IMR-90 (cell line): ENCODE data around the gene ERC2. TPM values are rescaled to one million over a fixed set of nuclear protein-coding genes. Genes with fewer than 3 reads are reported as not detected.

Experiments
- ATAC-seq: fragments of 200-7000 bp; cut with Tn5 transposase; 2 replicates; pipeline ENCODE4 v1.9.1; 2020; ENCODE audit warnings: low read depth, mild to moderate bottlenecking, moderate library complexity
- BruUV-seq: library from RNA; stranded (reverse); fragments of 400-500 nt; replicated peaks from 2 replicates; lab custom pipeline; 2021; lab: Mats Ljungman, UMichigan
- CTCF ChIA-PET: fragments of 300-600 bp; formaldehyde crosslinking; extraction: SDS; loops from one replicate; lab custom pipeline; 2021; ENCODE audit warnings: antibody characterized with exemption; lab: Yijun Ruan, JAX
- POLR2A ChIA-PET: fragments of 300-600 bp; sonication (Branson Sonifier 250); formaldehyde crosslinking; loops from one replicate; lab custom pipeline; 2022; ENCODE audit warnings: antibody characterized with exemption; ENCODE audit not compliant: unreplicated experiment; lab: Charles Lee
- DNase-seq: peaks from one replicate; pipeline ENCODE4 v3.0.0; 2013
- H2AFZ ChIP-seq: replicated peaks from 2 replicates; pipeline ENCODE3; 2013; ENCODE audit warnings: low read length, mild to moderate bottlenecking; ENCODE audit not compliant: poor library complexity
- H2AK5ac ChIP-seq: 2 replicates; pipeline ENCODE4 v1.6.1; 2013; ENCODE audit warnings: low read depth, low read length, inconsistent platforms
- H2AK9ac ChIP-seq: replicated peaks from 2 replicates; pipeline ENCODE3; 2013; ENCODE audit warnings: mild to moderate bottlenecking, low read depth, low read length, moderate library complexity; ENCODE audit not compliant: poor library complexity
- H2BK120ac ChIP-seq: 2 replicates; pipeline ENCODE4 v1.6.1; 2013; ENCODE audit warnings: low read depth, low read length, inconsistent platforms
- H2BK15ac ChIP-seq: 3 replicates; pipeline ENCODE4 v1.6.1; 2013; ENCODE audit warnings: low read depth, low read length, inconsistent platforms
- H2BK20ac ChIP-seq: 2 replicates; pipeline ENCODE4 v1.6.1; 2013; ENCODE audit warnings: low read depth, mild to moderate bottlenecking, inconsistent platforms, low read length, moderate library complexity
- H2BK5ac ChIP-seq: 2 replicates; pipeline ENCODE4 v1.6.1; 2013; ENCODE audit warnings: mild to moderate bottlenecking, low read depth, low read length, inconsistent platforms; ENCODE audit not compliant: poor library complexity, severe bottlenecking
- H3K14ac ChIP-seq: replicated peaks from 2 replicates; pipeline ENCODE4 v1.6.1; 2013; ENCODE audit warnings: low read depth, low read length, inconsistent platforms
- H3K18ac ChIP-seq: 2 replicates; pipeline ENCODE4 v1.6.1; 2013; ENCODE audit warnings: low read depth, low read length, control low read depth
- H3K23ac ChIP-seq: 2 replicates; pipeline ENCODE4 v1.6.1; 2013; ENCODE audit warnings: low read depth, low read length, inconsistent platforms
- H3K27ac ChIP-seq: 2 replicates; pipeline ENCODE4 v1.5.1; 2013; ENCODE audit warnings: mild to moderate bottlenecking, control low read depth, low read length; ENCODE audit not compliant: insufficient read depth
- H3K27me3 ChIP-seq: 2 replicates; pipeline ENCODE4 v1.6.1; 2013; ENCODE audit warnings: low read length; ENCODE audit not compliant: control insufficient read depth, insufficient read depth
- H3K36me3 ChIP-seq: 2 replicates; pipeline ENCODE4 v1.6.1; 2013; ENCODE audit warnings: low read length, mixed read lengths; ENCODE audit not compliant: control insufficient read depth, insufficient read depth
- H3K4ac ChIP-seq: 2 replicates; pipeline ENCODE4 v1.6.1; 2013; ENCODE audit warnings: low read depth, low read length, inconsistent platforms
- H3K4me1 ChIP-seq: 2 replicates; pipeline ENCODE4 v1.6.1; 2013; ENCODE audit warnings: low read length, mixed read lengths; ENCODE audit not compliant: control insufficient read depth, insufficient read depth
- H3K4me2 ChIP-seq: 2 replicates; pipeline ENCODE4 v1.6.1; 2013; ENCODE audit warnings: low read depth, mild to moderate bottlenecking, control low read depth, low read length, moderate library complexity
- H3K4me3 ChIP-seq: 2 replicates; pipeline ENCODE4 v1.5.1; 2013; ENCODE audit warnings: low read depth, mild to moderate bottlenecking, control low read depth, low read length, moderate library complexity; ENCODE audit not compliant: insufficient read depth
- H3K56ac ChIP-seq: 2 replicates; pipeline ENCODE4 v1.6.1; 2013; ENCODE audit warnings: low read length, inconsistent platforms; ENCODE audit not compliant: insufficient read depth; ENCODE audit errors: extremely low read depth
- H3K79me1 ChIP-seq, 2 experiments: 2 replicates each; pipeline ENCODE4 v1.6.1; 2013; ENCODE audit warnings: low read length in 2 of 2, inconsistent platforms in 1 of 2, low read depth in 1 of 2
- H3K9ac ChIP-seq: 2 replicates; pipeline ENCODE4 v1.6.1; 2013; ENCODE audit warnings: low read depth, low read length, control low read depth
- H3K9me1 ChIP-seq: 2 replicates; pipeline ENCODE4 v1.6.1; 2013; ENCODE audit warnings: low read length, inconsistent platforms; ENCODE audit not compliant: insufficient read depth
- H3K9me3 ChIP-seq: 2 replicates; pipeline ENCODE4 v1.6.1; 2013; ENCODE audit warnings: low read length; ENCODE audit not compliant: control insufficient read depth, insufficient read depth
- H4K20me1 ChIP-seq: 2 replicates; pipeline ENCODE4 v1.6.1; 2013; ENCODE audit warnings: low read length, inconsistent platforms; ENCODE audit not compliant: insufficient read depth
- H4K5ac ChIP-seq: 2 replicates; pipeline ENCODE4 v1.6.1; 2013; ENCODE audit warnings: mild to moderate bottlenecking, low read depth, low read length, control low read depth
- H4K8ac ChIP-seq, 2 experiments: 2 replicates each; pipeline ENCODE4 v1.6.1; 2013; ENCODE audit warnings: low read depth in 2 of 2, low read length in 2 of 2, control low read depth in 1 of 2, inconsistent platforms in 1 of 2
- H4K91ac ChIP-seq: 2 replicates; pipeline ENCODE4 v1.6.1; 2013; ENCODE audit warnings: low read depth, low read length, inconsistent platforms; ENCODE audit not compliant: insufficient read depth
- BHLHE40 ChIP-seq: fragments of 150-350 bp; IDR thresholded peaks from 2 replicates; pipeline ENCODE4 v1.6.1; 2016; ENCODE audit warnings: mild to moderate bottlenecking, low read depth, low read length
- CEBPB ChIP-seq: IDR thresholded peaks from 2 replicates; pipeline ENCODE4 v1.6.1; 2012; ENCODE audit warnings: low read depth, low read length, improper control_type of control experiment
- CHD1 ChIP-seq: IDR thresholded peaks from 2 replicates; pipeline ENCODE4 v1.6.1; 2012; ENCODE audit warnings: low read depth, low read length, improper control_type of control experiment
- CTCF ChIP-seq: conservative IDR thresholded peaks from 2 replicates; pipeline ENCODE4 v1.5.1; 2012; ENCODE audit warnings: mild to moderate bottlenecking, low read depth, low read length, improper control_type of control experiment
- ELK1 ChIP-seq: fragments of 150-350 bp; IDR thresholded peaks from 2 replicates; pipeline ENCODE4 v1.6.1; 2016; ENCODE audit warnings: low read depth, mild to moderate bottlenecking, low read length, moderate library complexity, borderline replicate concordance
- FOS ChIP-seq: fragments of 150-350 bp; IDR thresholded peaks from 2 replicates; pipeline ENCODE4 v1.6.1; 2016; ENCODE audit warnings: low read depth, low read length
- MAFK ChIP-seq: IDR thresholded peaks from 2 replicates; pipeline ENCODE4 v1.6.1; 2012; ENCODE audit warnings: low read depth, low read length, improper control_type of control experiment
- MAZ ChIP-seq: IDR thresholded peaks from 2 replicates; pipeline ENCODE4 v1.6.1; 2012; ENCODE audit warnings: low read depth, mild to moderate bottlenecking, low read length, improper control_type of control experiment, moderate library complexity, borderline replicate concordance
- MXI1 ChIP-seq: IDR thresholded peaks from 2 replicates; pipeline ENCODE4 v1.6.1; 2012; ENCODE audit warnings: low read depth, mild to moderate bottlenecking, low read length, moderate library complexity, borderline replicate concordance
- NFE2L2 ChIP-seq: fragments of 150-350 bp; IDR thresholded peaks from 2 replicates; pipeline ENCODE4 v1.6.1; 2016; ENCODE audit warnings: low read depth, mild to moderate bottlenecking, low read length
- POLR2A ChIP-seq: IDR thresholded peaks from 2 replicates; pipeline ENCODE4 v1.6.1; 2012; ENCODE audit warnings: mild to moderate bottlenecking, low read depth, low read length
- RAD21 ChIP-seq: IDR thresholded peaks from 2 replicates; pipeline ENCODE4 v1.6.1; 2012; ENCODE audit warnings: low read length, improper control_type of control experiment
- RCOR1 ChIP-seq: IDR thresholded peaks from 2 replicates; pipeline ENCODE4 v1.6.1; 2012; ENCODE audit warnings: mild to moderate bottlenecking, low read length, improper control_type of control experiment; ENCODE audit not compliant: insufficient replicate concordance
- RFX5 ChIP-seq: IDR thresholded peaks from 2 replicates; pipeline ENCODE4 v1.8.0; 2012; ENCODE audit warnings: low read depth, mild to moderate bottlenecking, low read length, moderate library complexity
- SMC3 ChIP-seq: fragments of 150-350 bp; IDR thresholded peaks from 2 replicates; pipeline ENCODE4 v1.6.1; 2016; ENCODE audit warnings: low read depth, mild to moderate bottlenecking, antibody characterized with exemption, low read length, moderate library complexity
- USF2 ChIP-seq: fragments of 150-350 bp; IDR thresholded peaks from 2 replicates; pipeline ENCODE4 v1.6.1; 2017; ENCODE audit warnings: mild to moderate bottlenecking, antibody characterized with exemption, low read length, low read depth
- WGBS, 2 experiments: methylation state at CpG; one replicate each; pipeline versions ENCODE4 v1.1.5 to v1.1.7; 2013; ENCODE audit warnings: missing lambda C conversion rate in 2 of 2; ENCODE audit not compliant: insufficient read length in 1 of 2; ENCODE audit errors: extremely low coverage in 2 of 2; 5-methylcytosine and 5-hydroxymethylcytosine counted together
- dilution Hi-C: fragments of 300-500 bp; cut with HindIII; formaldehyde crosslinking; loops from one replicate; pipeline ENCODE4 v1.14.3; 2018; ENCODE audit warnings: low sequenced_read_pairs; ENCODE audit not compliant: unreplicated experiment
- in situ Hi-C: fragments of 300-500 bp; cut with MboI; formaldehyde crosslinking; loops from 3 replicates; pipeline ENCODE4 v1.14.3; 2019; ENCODE audit warnings: low sequenced_read_pairs, inconsistent platforms, mixed read lengths
- intact Hi-C: fragments of 100-400 bp; cut with micrococcal nuclease; formaldehyde crosslinking; loops from 2 replicates; pipeline ENCODE4 v1.10.0; 2022
- polyA plus RNA-seq, 3 experiments: library from polyadenylated mRNA; depleted of rRNA; stranded (reverse); fragments of >200 nt; gene quantifications; 2 replicates each; pipeline ENCODE4 v1.2.3, GENCODE V29; 2012; ENCODE audit warnings: low replicate concordance in 1 of 3
- total RNA-seq: library from RNA; depleted of rRNA; stranded (reverse); fragments of >200 nt; gene quantifications from 2 replicates; pipeline ENCODE4 v1.2.3, GENCODE V29; 2012

The ERC2 gene
- total and polyA plus RNA-seq, 2 of the 4 experiments (the other 2 are of a cell fraction): 0.17 to 0.18 TPM

- no peak overlapping the region for H2AFZ ChIP-seq
- no peak overlapping the region for H3K9ac ChIP-seq
- no peaks in the 10 kb centered on the region for H3K9me3 ChIP-seq
- DNase-seq (no peak), ATAC-seq (no peak)
- no peak overlapping the region for H4K91ac ChIP-seq
- no peaks in the 10 kb centered on the region for H3K79me1 ChIP-seq
- no peak overlapping the region for H4K8ac ChIP-seq
- no peak overlapping the region for H2BK20ac ChIP-seq
- H3K18ac ChIP-seq: no peak overlapping the region
- no peak overlapping the region for H2BK15ac ChIP-seq
- no peaks in the 10 kb centered on the region for H3K27me3 ChIP-seq
- CTCF ChIA-PET: interaction anchor here (1.8 kb wide), 1 partner anchor 17 kb away, joined by 5 read pairs; no protein-coding TSS in a partner anchor
- no peaks in the 10 kb centered on the region for H3K36me3 ChIP-seq
- H2BK5ac ChIP-seq: no peak overlapping the region
- no peak overlapping the region for H3K23ac ChIP-seq
- dilution Hi-C loops: no loop called here
- no peak overlapping the region for H3K27ac ChIP-seq
- H4K20me1 ChIP-seq: no peaks in the 10 kb centered on the region
- POLR2A ChIA-PET: no interaction called here
- H3K14ac ChIP-seq: no peak overlapping the region
- H3K56ac ChIP-seq: no peak overlapping the region
- no peak overlapping the region for H4K5ac ChIP-seq
- no TSS peak for BruUV-seq
- no peak overlapping the region for H3K4ac ChIP-seq
- H3K4me1 ChIP-seq: no peaks in the 10 kb centered on the region
- no peak overlapping the region for H2BK120ac ChIP-seq
- no peak overlapping the region for H3K4me3 ChIP-seq
- H3K4me2 ChIP-seq: no peak overlapping the region
- no peak for TF ChIP-seq BHLHE40
- TF ChIP-seq CTCF: no peak
- TF ChIP-seq RCOR1: no peak
- no peak for TF ChIP-seq RFX5
- no peak for TF ChIP-seq POLR2A
- no peak for TF ChIP-seq MAFK
- TF ChIP-seq MXI1: no peak
- TF ChIP-seq CHD1: no peak
- TF ChIP-seq ELK1: no peak
- no peak for TF ChIP-seq MAZ
- TF ChIP-seq RAD21: no peak
- no peak for TF ChIP-seq SMC3
- no peak for TF ChIP-seq USF2
- TF ChIP-seq CEBPB: no peak
- TF ChIP-seq NFE2L2: no peak
- TF ChIP-seq FOS: no peak
- intact Hi-C loops: no loop called here
- in situ Hi-C loops: no loop called here
- H2AK5ac ChIP-seq: no peak overlapping the region
- no peaks in the 10 kb centered on the region for H3K9me1 ChIP-seq
- no peak overlapping the region for H2AK9ac ChIP-seq
- WGBS, 2 experiments: no CpG with 5 or more reads among the region's 3 CpGs
Observed at GRCh38 chr3:56477646-56478045, 9.4 kb upstream of the ERC2 start.
